ENCODE measurements around the gene GOLGA6L6.
"Not testable (repeated sequence)": the region's sequence is repeated elsewhere in the genome, so short reads cannot be mapped to it uniquely, and the experiment has no call there.

The GOLGA6L6 gene

GRCh38 chr15:20541700-20542099, at the start of gene GOLGA6L6:
Gene GOLGA6L6 (minus strand): TSS chr15:20541800. CDS start chr15:20541709, 91 bp downstream.
- DNase-seq (ENCODE audit: low read depth), result not testable (repeated sequence)

GRCh38 chr15:20590069-20590468, 48.5 kb upstream of the GOLGA6L6 start:
- not testable (repeated sequence) for DNase-seq (ENCODE audit: low read depth)

- DNase-seq (ENCODE audit: low read depth), result not testable (repeated sequence)
Measured at GRCh38 chr15:20586821-20587220, 45.2 kb upstream of the GOLGA6L6 start.

- DNase-seq (ENCODE audit: low read depth), result not testable (repeated sequence)
Measured at GRCh38 chr15:20582726-20583115, 41.1 kb upstream of the GOLGA6L6 start.

DNA sequence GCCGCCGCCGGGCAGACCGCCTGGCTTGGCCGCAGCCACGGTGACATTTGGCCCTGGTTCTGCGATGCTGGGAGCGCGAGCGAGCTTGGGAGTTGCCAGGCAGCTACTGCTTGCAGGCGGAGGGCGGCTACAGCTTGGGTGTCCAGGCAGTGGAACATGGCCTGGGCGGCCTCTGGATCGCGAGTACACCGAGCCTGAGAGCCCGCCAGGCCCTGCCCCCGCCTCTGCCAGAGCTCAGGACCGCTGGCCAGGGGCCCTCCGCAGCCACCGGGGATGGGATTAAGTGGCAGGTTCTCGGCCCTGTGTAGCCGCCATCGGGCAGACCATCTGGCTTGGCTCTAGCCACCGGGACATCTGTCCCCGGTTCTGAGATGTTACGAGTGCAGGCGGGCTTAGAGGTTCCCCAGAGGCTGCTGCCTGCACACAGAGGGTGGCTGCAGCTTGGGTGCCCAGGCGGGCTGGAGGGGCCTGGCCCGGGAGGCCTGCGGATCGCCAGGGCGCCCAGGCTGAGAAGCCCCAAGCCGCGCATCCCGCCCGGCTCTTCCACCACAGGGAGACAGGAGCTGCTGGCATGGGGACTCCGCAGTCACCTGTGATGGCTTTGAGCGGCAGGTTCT, 40.6 kb upstream of the GOLGA6L6 start:
- DNase-seq (ENCODE audit: low read depth), result not testable (repeated sequence)

GRCh38 chr15:20581261-20582108, 39.9 kb upstream of the GOLGA6L6 start:
- DNase-seq (ENCODE audit: low read depth), result not testable (repeated sequence)

DNA sequence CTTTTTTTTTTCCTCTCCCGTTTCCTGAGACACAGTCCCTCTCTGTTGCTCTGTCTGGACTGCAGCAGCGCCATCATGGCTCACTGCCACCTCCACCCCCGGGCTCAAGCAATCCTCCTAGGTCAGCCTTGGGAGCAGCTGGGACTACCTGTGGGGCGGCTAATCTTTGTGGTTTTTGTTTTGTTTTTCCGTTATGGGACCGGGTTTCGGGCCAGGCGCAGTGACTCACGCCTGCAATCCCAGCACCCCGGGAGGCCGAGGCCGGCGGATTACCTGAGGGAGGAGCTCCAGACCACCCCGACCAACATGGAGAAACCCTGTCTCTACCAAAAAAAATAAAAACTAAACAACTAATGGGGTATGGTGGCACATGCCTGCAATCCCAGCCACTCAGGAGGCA, 38.1 kb upstream of the GOLGA6L6 start:
- DNase-seq (ENCODE audit: low read depth), result not testable (repeated sequence)

DNA sequence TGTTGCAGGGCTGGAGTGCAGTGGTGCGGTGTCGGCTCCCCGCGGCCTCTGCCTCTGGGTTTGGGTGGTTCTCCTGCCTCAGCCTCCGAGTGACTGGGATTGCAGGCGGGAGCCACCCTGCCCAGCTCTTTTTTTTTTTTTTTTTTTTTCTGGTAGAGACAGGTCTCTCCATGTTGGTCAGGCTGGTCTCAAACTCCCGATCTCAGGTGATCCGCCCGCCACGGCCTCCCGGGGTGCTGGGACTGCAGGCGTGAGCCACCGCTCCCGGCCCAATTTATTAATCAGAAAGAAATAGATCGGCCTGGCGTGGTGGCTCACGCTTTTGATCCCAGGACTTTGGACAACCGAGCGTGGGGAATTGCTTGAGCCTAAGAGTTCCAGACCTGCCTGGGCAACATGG, 9.7 kb upstream of the GOLGA6L6 start:
- not testable (repeated sequence) for DNase-seq (ENCODE audit: low read depth)

DNA sequence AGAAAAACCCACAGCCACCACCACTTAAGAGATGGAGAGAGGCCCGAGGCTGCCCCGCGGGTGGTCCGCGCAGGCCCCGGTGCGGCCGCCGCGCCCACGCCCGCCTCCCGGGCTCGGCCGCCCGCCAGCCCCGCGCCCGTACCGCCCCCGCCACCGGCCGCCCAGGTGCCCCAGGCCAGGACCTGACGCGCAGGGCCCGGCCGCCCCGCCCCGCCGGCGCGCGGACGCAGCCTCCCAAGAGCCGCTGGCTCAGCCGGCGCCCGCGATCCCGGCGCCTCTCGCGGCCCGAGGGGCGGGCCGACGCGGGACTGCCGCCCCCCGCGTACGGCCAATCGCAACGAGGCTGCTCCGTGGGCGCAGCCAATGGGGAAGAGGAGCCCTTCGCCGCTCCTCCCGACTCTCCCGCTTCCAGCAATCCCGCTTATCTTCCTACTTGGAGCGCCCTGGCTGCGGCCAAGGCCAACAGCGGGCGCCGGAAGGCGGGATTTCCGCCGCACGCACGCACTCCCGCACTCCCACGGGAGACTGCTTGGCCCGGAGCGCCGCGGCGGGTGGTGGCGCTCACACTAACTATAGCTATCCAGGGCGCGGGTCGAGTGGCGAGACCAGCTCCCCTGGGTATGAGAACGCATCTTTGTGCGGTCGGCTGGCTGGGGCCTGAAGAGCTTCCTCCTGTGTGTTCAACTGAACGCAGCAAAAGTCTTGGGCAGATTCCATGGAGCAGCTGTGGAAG, 35.5 kb downstream of the GOLGA6L6 start:
- DNase-seq (ENCODE audit: low read depth), result not testable (repeated sequence)

- DNase-seq (ENCODE audit: low read depth), result not testable (repeated sequence)
Measured at GRCh38 chr15:20502839-20503238, 38.8 kb downstream of the GOLGA6L6 start.

DNA sequence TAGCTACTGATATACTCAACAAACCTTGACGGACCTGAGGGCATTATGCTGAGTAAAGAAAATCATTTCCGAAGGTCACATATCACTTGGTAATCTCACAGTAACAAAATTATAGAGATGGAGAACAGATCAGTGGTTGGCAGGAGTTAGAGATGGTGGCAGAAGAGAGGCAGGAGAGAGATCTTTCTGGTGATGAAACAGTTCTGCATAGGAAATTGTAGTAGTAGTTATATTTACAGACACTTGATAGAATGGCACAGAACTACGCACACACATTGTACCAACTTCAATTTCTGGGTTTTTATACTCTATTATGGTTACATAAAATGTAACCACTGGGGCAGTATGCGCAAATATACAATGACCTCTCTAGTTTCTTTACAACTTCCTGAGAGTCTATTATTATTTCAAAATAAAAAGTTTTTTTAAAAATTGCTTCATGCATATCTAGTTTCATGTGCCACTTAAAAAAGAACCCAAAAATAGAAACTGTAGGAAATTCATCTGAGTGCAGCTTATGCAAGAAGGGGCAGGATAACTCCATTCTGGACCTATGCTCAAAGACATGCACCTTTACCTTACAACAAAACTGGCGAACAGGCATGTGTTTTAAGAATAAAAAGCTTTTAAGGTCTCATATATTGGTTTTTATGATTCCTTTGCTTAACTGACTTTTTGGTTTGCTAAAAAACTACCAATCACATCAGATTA, 39.9 kb downstream of the GOLGA6L6 start:
- DNase-seq (ENCODE audit: low read depth), result not testable (repeated sequence)

DNA sequence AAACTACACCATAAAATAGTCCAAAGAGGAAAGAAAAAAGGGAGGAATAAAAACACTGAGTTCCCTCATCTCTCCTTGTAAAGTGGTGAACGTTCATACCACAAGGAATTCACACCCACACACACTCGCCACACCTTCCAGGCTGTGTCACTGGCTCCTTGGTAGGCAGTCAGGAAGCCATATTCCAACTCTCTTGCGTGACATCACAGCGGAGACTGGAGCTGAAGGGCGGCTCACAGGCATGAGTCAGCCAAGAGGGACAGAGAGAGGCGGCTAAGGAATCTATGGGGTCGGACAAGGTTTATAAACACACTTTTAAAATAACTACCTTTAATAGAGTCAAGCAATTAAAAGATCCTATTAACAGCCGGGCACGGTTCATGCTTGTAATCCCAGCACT, 43.8 kb downstream of the GOLGA6L6 start:
- DNase-seq (ENCODE audit: low read depth), result not testable (repeated sequence)

GRCh38 chr15:20493035-20493434, 48.6 kb downstream of the GOLGA6L6 start:
- not testable (repeated sequence) for DNase-seq (ENCODE audit: low read depth)

DNA sequence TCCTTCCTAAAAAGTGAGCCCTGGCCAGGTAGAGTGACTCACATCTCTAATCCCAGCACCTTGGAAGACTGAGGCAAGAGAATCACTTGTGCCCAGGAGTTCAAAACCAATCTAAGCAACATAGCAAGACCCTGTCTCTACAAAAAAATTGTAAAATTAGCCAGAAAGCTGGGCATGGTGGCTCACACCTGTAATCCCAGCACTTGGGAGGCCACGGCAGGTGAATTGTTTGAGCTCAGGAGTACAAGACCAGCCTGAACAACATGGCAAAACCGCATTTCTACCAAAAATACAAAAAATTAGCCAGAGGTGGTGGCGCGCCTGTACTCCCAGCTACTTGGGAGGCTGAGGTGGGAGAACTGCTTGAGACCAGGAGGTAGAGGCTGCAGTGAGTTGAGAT, 49.0 kb downstream of the GOLGA6L6 start:
- not testable (repeated sequence) for DNase-seq (ENCODE audit: low read depth)

GRCh38 chr15:20489320-20489719, 52.3 kb downstream of the GOLGA6L6 start:
- not testable (repeated sequence) for DNase-seq (ENCODE audit: low read depth)

Measured in stimulated activated CD4-positive, alpha-beta T cell treated with anti-CD3 and anti-CD28 coated beads, Interleukin-2, amount 100 ng/mL, for 4 hours (primary cell).